Activated CD4-positive, alpha-beta memory T cell treated with anti-CD3 and anti-CD28 coated beads for 36 hours (primary cell): ENCODE data around the gene ARHGAP9. TPM values are rescaled to one million over a fixed set of nuclear protein-coding genes. Genes with fewer than 3 reads are reported as not detected.
A peak's percentile ranks its signal among the peaks of the same experiment; 100 is the strongest.

Experiments used
- CTCF ChIA-PET: fragments of 350-600 bp; sonication (Branson Sonifier 250); formaldehyde crosslinking; loops from one replicate; lab custom pipeline; 2021; ENCODE audit warnings: antibody characterized with exemption, inconsistent platforms; lab: Charles Lee
- POLR2A ChIA-PET: fragments of 350-600 bp; sonication (Branson Sonifier 250); formaldehyde crosslinking; loops from one replicate; lab custom pipeline; 2021; ENCODE audit warnings: antibody characterized with exemption; lab: Charles Lee
- DNase-seq: peaks from one replicate; pipeline ENCODE4 v3.0.0-alpha.2; 2020
- H3K27ac Mint-ChIP-seq: one replicate; pipeline ENCODE4 v1.8.0; 2021; ENCODE audit warnings: mixed read lengths
- H3K27me3 Mint-ChIP-seq: one replicate; pipeline ENCODE4 v1.8.0; 2021; ENCODE audit warnings: mixed read lengths
- H3K36me3 Mint-ChIP-seq: one replicate; pipeline ENCODE4 v1.8.0; 2021; ENCODE audit warnings: mixed read lengths
- H3K4me1 Mint-ChIP-seq: one replicate; pipeline ENCODE4 v1.8.0; 2021; ENCODE audit warnings: low read depth, mixed read lengths
- H3K4me3 Mint-ChIP-seq: one replicate; pipeline ENCODE4 v1.8.0; 2021; ENCODE audit warnings: mild to moderate bottlenecking, mixed read lengths
- H3K9me3 Mint-ChIP-seq: one replicate; pipeline ENCODE4 v1.8.0; 2021; ENCODE audit warnings: mixed read lengths
- intact Hi-C: fragments of 100-400 bp; cut with micrococcal nuclease; formaldehyde crosslinking; loops from one replicate; pipeline ENCODE4 v1.15.1; 2023
- total RNA-seq, 2 experiments: library from RNA; stranded (reverse); gene quantifications; one replicate each; pipeline ENCODE4 v1.2.3, GENCODE V29; 2021

ARHGAP9 gene
- total RNA-seq, result 10 to 100 TPM; 78.9 to 88.4 TPM

- Mint-ChIP-seq H3K36me3 (peaks cover 40% of the 10 kb centered on the region), H3K9me3 (no peaks in the 10 kb centered on the region), H3K27me3 (no peaks in the 10 kb centered on the region), H3K4me3 (peak within 1 kb of the TSS; percentile 87), H3K4me1 (peaks cover 53% of the 10 kb centered on the region), H3K27ac (peak within 1 kb of the TSS; percentile 99)
- DNase-seq, result peak; percentile 76
- intact Hi-C loops, result loop anchor here (1.0 to 10.0 kb wide), 7 partner anchors 8 to 795 kb away; partner anchors contain the start of genes DCTN2, DDIT3, OS9 and PTGES3
- ChIA-PET POLR2A (interaction anchor here (0.6 to 2.6 kb wide), 10 partner anchors 9 to 368 kb away, joined by 3 to 14 read pairs (median 3); partner anchors contain the start of genes MARS1 and SHMT2), CTCF (interaction anchor here (1.1 to 1.9 kb wide), 4 partner anchors 11 to 236 kb away, joined by 4 to 12 read pairs (median 5); partner anchors contain the start of gene GLI1)
These were observed at the start of gene ARHGAP9 for GRCh38 chr12:57479376-57480115. ARHGAP9 (minus strand) TSS chr12:57479866; CDS start chr12:57479406, 460 bp downstream.

- intact Hi-C loops, result no loop called here
- H3K27ac Mint-ChIP-seq, result no peak overlapping the region
- CTCF ChIA-PET, result interaction anchor here (1.3 kb wide), 1 partner anchor 228 kb away, joined by 3 read pairs; no protein-coding TSS in a partner anchor
- peaks cover 37% of the 10 kb centered on the region for H3K36me3 Mint-ChIP-seq
- DNase-seq, result no peak
- H3K4me3 Mint-ChIP-seq, result no peak overlapping the region
- peaks cover 7% of the 10 kb centered on the region for H3K4me1 Mint-ChIP-seq
- no peaks in the 10 kb centered on the region for H3K27me3 Mint-ChIP-seq
- POLR2A ChIA-PET, result no interaction called here
- H3K9me3 Mint-ChIP-seq, result no peaks in the 10 kb centered on the region
These were observed 49.3 kb upstream of the ARHGAP9 start for GRCh38 chr12:57528831-57529555.

- H3K4me3 Mint-ChIP-seq, result no peak overlapping the region
- H3K9me3 Mint-ChIP-seq, result no peaks in the 10 kb centered on the region
- peaks cover 37% of the 10 kb centered on the region for H3K36me3 Mint-ChIP-seq
- ChIA-PET POLR2A (no interaction called here), CTCF (no interaction called here)
- H3K4me1 Mint-ChIP-seq, result peaks cover 15% of the 10 kb centered on the region
- intact Hi-C loops, result no loop called here
- no peak overlapping the region for H3K27ac Mint-ChIP-seq
- no peak for DNase-seq
- H3K27me3 Mint-ChIP-seq, result no peaks in the 10 kb centered on the region
These were observed 48.5 kb upstream of the ARHGAP9 start for GRCh38 chr12:57528176-57528575.

- H3K9me3 Mint-ChIP-seq, result no peaks in the 10 kb centered on the region
- peaks cover 28% of the 10 kb centered on the region for H3K36me3 Mint-ChIP-seq
- H3K27ac Mint-ChIP-seq, result no peak overlapping the region
- DNase-seq, result no peak
- H3K4me1 Mint-ChIP-seq, result peaks cover 16% of the 10 kb centered on the region
- intact Hi-C loops, result no loop called here
- no peaks in the 10 kb centered on the region for H3K27me3 Mint-ChIP-seq
- ChIA-PET POLR2A (interaction anchor here (0.6 to 1.1 kb wide), 2 partner anchors 9 to 95 kb away, joined by 3 read pairs; no protein-coding TSS in a partner anchor), CTCF (no interaction called here)
- no peak overlapping the region for H3K4me3 Mint-ChIP-seq
These were observed 47.5 kb upstream of the ARHGAP9 start for GRCh38 chr12:57527184-57527583.

GRCh38 chr12:57526477-57527126 lies 46.9 kb upstream of the ARHGAP9 start:
- H3K9me3 Mint-ChIP-seq, result no peaks in the 10 kb centered on the region
- CTCF ChIA-PET, result no interaction called here
- H3K36me3 Mint-ChIP-seq, result peaks cover 24% of the 10 kb centered on the region
- intact Hi-C loops, result no loop called here
- H3K27ac Mint-ChIP-seq, result no peak overlapping the region
- no peaks in the 10 kb centered on the region for H3K27me3 Mint-ChIP-seq
- peaks cover 22% of the 10 kb centered on the region for H3K4me1 Mint-ChIP-seq
- DNase-seq, result no peak
- POLR2A ChIA-PET, result interaction anchor here (0.6 to 1.1 kb wide), 4 partner anchors 10 to 513 kb away, joined by 3 read pairs; no protein-coding TSS in a partner anchor
- H3K4me3 Mint-ChIP-seq, result no peak overlapping the region

- Mint-ChIP-seq H3K27ac (no peak overlapping the region), H3K4me3 (no peak overlapping the region), H3K36me3 (peaks cover 24% of the 10 kb centered on the region), H3K9me3 (no peaks in the 10 kb centered on the region), H3K27me3 (no peaks in the 10 kb centered on the region), H3K4me1 (peaks cover 30% of the 10 kb centered on the region)
- intact Hi-C loops, result no loop called here
- ChIA-PET POLR2A (interaction anchor here (0.6 kb wide), 1 partner anchor 512 kb away, joined by 3 read pairs; no protein-coding TSS in a partner anchor), CTCF (interaction anchor here (1.2 kb wide), 1 partner anchor 49 kb away, joined by 3 read pairs; no protein-coding TSS in a partner anchor)
- DNase-seq, result no peak
These were observed 46.1 kb upstream of the ARHGAP9 start for GRCh38 chr12:57525615-57526383.

GRCh38 chr12:57524814-57525614 lies 45.3 kb upstream of the ARHGAP9 start:
- DNase-seq, result no peak
- H3K27me3 Mint-ChIP-seq, result no peaks in the 10 kb centered on the region
- peak overlapping the region; percentile 93 for H3K4me3 Mint-ChIP-seq
- no peak overlapping the region for H3K27ac Mint-ChIP-seq
- CTCF ChIA-PET, result interaction anchor here (0.5 to 2.6 kb wide), 3 partner anchors 48 to 261 kb away, joined by 3 to 7 read pairs (median 5); partner anchors contain the start of gene GLI1
- H3K9me3 Mint-ChIP-seq, result no peaks in the 10 kb centered on the region
- POLR2A ChIA-PET, result interaction anchor here (1.0 to 1.4 kb wide), 4 partner anchors 8 to 220 kb away, joined by 3 to 7 read pairs (median 4); partner anchors contain the start of genes DCTN2 and TSPAN31
- peaks cover 25% of the 10 kb centered on the region for H3K36me3 Mint-ChIP-seq
- intact Hi-C loops, result loop anchor here (5.0 kb wide), 2 partner anchors 97 to 288 kb away; a partner anchor contains a TSS
- H3K4me1 Mint-ChIP-seq, result peaks cover 31% of the 10 kb centered on the region

GRCh38 chr12:57523706-57524614 lies 44.3 kb upstream of the ARHGAP9 start:
- peaks cover 36% of the 10 kb centered on the region for H3K4me1 Mint-ChIP-seq
- ChIA-PET POLR2A (interaction anchor here (0.5 to 1.8 kb wide), 9 partner anchors 9 to 221 kb away, joined by 3 to 7 read pairs (median 4); partner anchors contain the start of genes DCTN2, PIP4K2C and TSPAN31), CTCF (interaction anchor here (0.9 to 2.6 kb wide), 6 partner anchors 23 to 99 kb away, joined by 3 to 8 read pairs (median 4); partner anchors contain the start of genes DCTN2 and GLI1)
- H3K36me3 Mint-ChIP-seq, result peaks cover 29% of the 10 kb centered on the region
- H3K4me3 Mint-ChIP-seq, result peak overlapping the region; percentile 93
- DNase-seq, result peak; percentile 30
- no peaks in the 10 kb centered on the region for H3K27me3 Mint-ChIP-seq
- intact Hi-C loops, result loop anchor here (2.0 to 5.0 kb wide), 3 partner anchors 98 to 445 kb away; partner anchors contain the start of gene NEMP1
- no peaks in the 10 kb centered on the region for H3K9me3 Mint-ChIP-seq
- peak overlapping the region; percentile 90 for H3K27ac Mint-ChIP-seq

GRCh38 chr12:57522887-57523705 lies 43.4 kb upstream of the ARHGAP9 start:
- CTCF ChIA-PET, result interaction anchor here (0.9 to 2.6 kb wide), 5 partner anchors 24 to 99 kb away, joined by 3 to 8 read pairs (median 4); partner anchors contain the start of genes DCTN2 and GLI1
- peaks cover 32% of the 10 kb centered on the region for H3K36me3 Mint-ChIP-seq
- DNase-seq, result peak; percentile 64
- POLR2A ChIA-PET, result interaction anchor here (0.7 to 1.8 kb wide), 4 partner anchors 15 to 68 kb away, joined by 3 to 6 read pairs (median 4); partner anchors contain the start of genes DCTN2 and PIP4K2C
- intact Hi-C loops, result loop anchor here (1.0 to 5.0 kb wide), 7 partner anchors 24 to 444 kb away; partner anchors contain the start of genes CDK4, DCTN2 and NEMP1
- no peaks in the 10 kb centered on the region for H3K9me3 Mint-ChIP-seq
- H3K4me1 Mint-ChIP-seq, result peaks cover 45% of the 10 kb centered on the region
- H3K27ac Mint-ChIP-seq, result peak overlapping the region; percentile 90
- no peaks in the 10 kb centered on the region for H3K27me3 Mint-ChIP-seq
- peak overlapping the region; percentile 93 for H3K4me3 Mint-ChIP-seq
